A673 (cell line): Measurements from ENCODE around the gene ARAP3. TPM values are rescaled to one million over a fixed set of nuclear protein-coding genes. Genes with fewer than 3 reads are reported as not detected.

Source experiments
- BruUV-seq: library from RNA; stranded (reverse); fragments of 400-500 nt; replicated peaks from 2 replicates; lab custom pipeline; 2021; lab: Mats Ljungman, UMichigan
- CTCF ChIA-PET: fragments of 300-600 bp; sonication (Branson Sonifier 250); formaldehyde crosslinking; loops from one replicate; lab custom pipeline; 2022; ENCODE audit warnings: antibody characterized with exemption; lab: Charles Lee
- POLR2A ChIA-PET: fragments of 300-600 bp; sonication (Branson Sonifier 250); formaldehyde crosslinking; loops from one replicate; lab custom pipeline; 2022; ENCODE audit warnings: antibody characterized with exemption; ENCODE audit not compliant: low non-redundant PET; lab: Charles Lee
- DNase-seq: peaks from one replicate; pipeline ENCODE4 v3.0.0-alpha.2; 2015; ENCODE audit warnings: low spot score
- H3K27ac ChIP-seq: fragments of 200-600 bp; sonication (generic); 2 replicates; pipeline ENCODE4 v1.5.1; 2016; ENCODE audit warnings: mixed run types, low read depth, mild to moderate bottlenecking, mixed read lengths, antibody characterized with exemption, low read length; ENCODE audit not compliant: poor library complexity, severe bottlenecking
- H3K27me3 ChIP-seq: fragments of 200-600 bp; sonication (generic); replicated peaks from 2 replicates; pipeline ENCODE4 v1.6.1; 2017; ENCODE audit warnings: mixed run types, low read depth, mild to moderate bottlenecking, mixed read lengths, antibody characterized with exemption, low read length; ENCODE audit not compliant: insufficient read depth, poor library complexity
- H3K36me3 ChIP-seq: fragments of 200-600 bp; sonication (generic); 2 replicates; pipeline ENCODE4 v1.6.1; 2016; ENCODE audit warnings: mixed run types, mild to moderate bottlenecking, mixed read lengths, antibody characterized with exemption, low read length; ENCODE audit not compliant: insufficient read depth, poor library complexity, severe bottlenecking
- H3K4me1 ChIP-seq: fragments of 200-600 bp; sonication (generic); 2 replicates; pipeline ENCODE4 v1.6.1; 2017; ENCODE audit warnings: mixed run types, mild to moderate bottlenecking, mixed read lengths, antibody characterized with exemption, low read length; ENCODE audit not compliant: insufficient read depth, poor library complexity, severe bottlenecking
- H3K4me3 ChIP-seq: fragments of 200-600 bp; sonication (generic); 2 replicates; pipeline ENCODE4 v1.5.1; 2016; ENCODE audit warnings: low read depth, mixed run types, mild to moderate bottlenecking, mixed read lengths, low read length; ENCODE audit not compliant: poor library complexity, severe bottlenecking
- H3K9me3 ChIP-seq: fragments of 200-600 bp; sonication (generic); 2 replicates; pipeline ENCODE4 v1.6.1; 2016; ENCODE audit warnings: mixed run types, low read depth, mild to moderate bottlenecking, mixed read lengths, antibody characterized with exemption, low read length; ENCODE audit not compliant: poor library complexity, severe bottlenecking
- EZH2 ChIP-seq: fragments of 200-600 bp; sonication (generic); IDR thresholded peaks from 2 replicates; pipeline ENCODE4 v1.6.1; 2017; ENCODE audit warnings: borderline replicate concordance, low read depth, mild to moderate bottlenecking, mixed read lengths, antibody characterized with exemption, low read length; ENCODE audit not compliant: poor library complexity, severe bottlenecking
- intact Hi-C: fragments of 100-400 bp; cut with micrococcal nuclease; formaldehyde crosslinking; loops from one replicate; pipeline ENCODE4 v1.10.0; 2022; ENCODE audit not compliant: unreplicated experiment
- total RNA-seq: library from RNA; stranded (reverse); gene quantifications from 2 replicates; pipeline ENCODE4 v1.2.3, GENCODE V29; 2021
- TF ChIP-seq, protein P1 (sequence below): fragments of 300-800, 200-600 bp; sonication (generic); conservative IDR thresholded peaks from 2 replicates; pipeline ENCODE4 v1.5.1; 2017; ENCODE audit warnings: low read depth, mild to moderate bottlenecking, antibody characterized with exemption, low read length, moderate library complexity, mixed read lengths

The ARAP3 gene
- total RNA-seq, 1 experiment from 2014 or later: 4.1 TPM

DNA sequence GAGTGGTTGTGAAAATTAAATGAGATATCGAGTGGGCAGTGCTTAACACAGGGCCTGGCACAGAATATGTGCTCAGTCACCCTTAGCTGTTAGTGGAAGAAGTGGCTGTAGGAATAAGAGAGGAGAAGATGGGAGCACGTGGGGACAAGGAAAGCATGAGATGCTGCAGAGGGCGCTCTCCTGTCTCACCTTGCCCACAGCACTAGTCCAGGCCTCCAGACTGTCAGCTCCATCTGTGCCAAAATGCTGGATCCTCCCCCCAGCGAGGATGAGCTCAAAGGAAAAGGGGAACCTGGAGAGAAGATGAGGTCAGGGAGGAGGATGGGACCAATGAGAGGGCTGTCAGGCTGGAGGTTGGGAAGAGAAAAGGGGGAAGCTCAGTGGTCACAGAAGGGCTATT lies 12.5 kb downstream of the ARAP3 start:
- Histone ChIP-seq H3K36me3 (no peaks in the 10 kb centered on the region), H3K4me3 (no peak overlapping the region), H3K4me1 (peaks cover 13% of the 10 kb centered on the region), H3K27me3 (no peaks in the 10 kb centered on the region), H3K27ac (no peak overlapping the region), H3K9me3 (no peaks in the 10 kb centered on the region)
- POLR2A ChIA-PET: no interaction called here
- TF ChIP-seq EZH2: no peak
- TF ChIP-seq, protein P1, sequence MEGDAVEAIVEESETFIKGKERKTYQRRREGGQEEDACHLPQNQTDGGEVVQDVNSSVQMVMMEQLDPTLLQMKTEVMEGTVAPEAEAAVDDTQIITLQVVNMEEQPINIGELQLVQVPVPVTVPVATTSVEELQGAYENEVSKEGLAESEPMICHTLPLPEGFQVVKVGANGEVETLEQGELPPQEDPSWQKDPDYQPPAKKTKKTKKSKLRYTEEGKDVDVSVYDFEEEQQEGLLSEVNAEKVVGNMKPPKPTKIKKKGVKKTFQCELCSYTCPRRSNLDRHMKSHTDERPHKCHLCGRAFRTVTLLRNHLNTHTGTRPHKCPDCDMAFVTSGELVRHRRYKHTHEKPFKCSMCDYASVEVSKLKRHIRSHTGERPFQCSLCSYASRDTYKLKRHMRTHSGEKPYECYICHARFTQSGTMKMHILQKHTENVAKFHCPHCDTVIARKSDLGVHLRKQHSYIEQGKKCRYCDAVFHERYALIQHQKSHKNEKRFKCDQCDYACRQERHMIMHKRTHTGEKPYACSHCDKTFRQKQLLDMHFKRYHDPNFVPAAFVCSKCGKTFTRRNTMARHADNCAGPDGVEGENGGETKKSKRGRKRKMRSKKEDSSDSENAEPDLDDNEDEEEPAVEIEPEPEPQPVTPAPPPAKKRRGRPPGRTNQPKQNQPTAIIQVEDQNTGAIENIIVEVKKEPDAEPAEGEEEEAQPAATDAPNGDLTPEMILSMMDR: 0 out of 2 replicates have a peak, but pooled peaks have one; percentile 21
- no peak for DNase-seq
- CTCF ChIA-PET: interaction anchor here (0.7 to 1.5 kb wide), 4 partner anchors 22 to 292 kb away, joined by 3 to 4 read pairs (median 4); no protein-coding TSS in a partner anchor
- intact Hi-C loops: loop anchor here (5.0 kb wide), 1 partner anchor 473 kb away; no protein-coding TSS in a partner anchor
- no TSS peak for BruUV-seq

- no peak for TF ChIP-seq EZH2
- DNase-seq: no peak
- ChIA-PET CTCF (interaction anchor here (0.7 to 1.5 kb wide), 3 partner anchors 78 to 292 kb away, joined by 3 to 4 read pairs (median 4); no protein-coding TSS in a partner anchor), POLR2A (no interaction called here)
- H3K27me3 ChIP-seq: no peaks in the 10 kb centered on the region
- no peak overlapping the region for H3K4me3 ChIP-seq
- intact Hi-C loops: loop anchor here (5.0 kb wide), 1 partner anchor 474 kb away; no protein-coding TSS in a partner anchor
- H3K27ac ChIP-seq: no peak overlapping the region
- BruUV-seq: no TSS peak
- peaks cover 13% of the 10 kb centered on the region for H3K4me1 ChIP-seq
- H3K36me3 ChIP-seq: no peaks in the 10 kb centered on the region
- H3K9me3 ChIP-seq: no peaks in the 10 kb centered on the region
Observed at GRCh38 chr5:141668601-141669265, 13.3 kb downstream of the ARAP3 start.

GRCh38 chr5:141665995-141666940 lies 15.8 kb downstream of the ARAP3 start:
- no peak for DNase-seq
- CTCF ChIA-PET: no interaction called here
- POLR2A ChIA-PET: no interaction called here

More at GRCh38 chr5:141665995-141666940, 15.8 kb downstream of the ARAP3 start:
- H3K9me3 ChIP-seq: no peaks in the 10 kb centered on the region
- no peak overlapping the region for H3K27ac ChIP-seq
- H3K27me3 ChIP-seq: no peaks in the 10 kb centered on the region
- BruUV-seq: no TSS peak
- no peak overlapping the region for H3K4me3 ChIP-seq
- TF ChIP-seq EZH2: no peak
- TF ChIP-seq, protein P1: no peak
- intact Hi-C loops: loop anchor here (2.0 to 5.0 kb wide), 2 partner anchors 295 to 476 kb away; no protein-coding TSS in a partner anchor
- H3K36me3 ChIP-seq: no peaks in the 10 kb centered on the region
- H3K4me1 ChIP-seq: peaks cover 3% of the 10 kb centered on the region
